Ishikawa (cell line): ENCODE results near the gene PRKAR2B.

Source experiments
- CEBPB ChIP-seq: IDR thresholded peaks from 2 replicates; pipeline ENCODE4 v1.6.1; 2012
- EP300 ChIP-seq: IDR thresholded peaks from 2 replicates; pipeline ENCODE4 v1.6.1; 2012; ENCODE audit warnings: borderline replicate concordance
- NFIC ChIP-seq: IDR thresholded peaks from 2 replicates; pipeline ENCODE4 v1.6.1; 2012
- TAF1 ChIP-seq: IDR thresholded peaks from 2 replicates; pipeline ENCODE4 v1.6.1; 2012; ENCODE audit warnings: low read depth, mild to moderate bottlenecking
- YY1 ChIP-seq: IDR thresholded peaks from 2 replicates; pipeline ENCODE4 v1.6.1; 2012; ENCODE audit warnings: low read depth
- TF ChIP-seq, protein P1 (sequence below): IDR thresholded peaks from 2 replicates; pipeline ENCODE4 v1.6.1; 2012

DNA sequence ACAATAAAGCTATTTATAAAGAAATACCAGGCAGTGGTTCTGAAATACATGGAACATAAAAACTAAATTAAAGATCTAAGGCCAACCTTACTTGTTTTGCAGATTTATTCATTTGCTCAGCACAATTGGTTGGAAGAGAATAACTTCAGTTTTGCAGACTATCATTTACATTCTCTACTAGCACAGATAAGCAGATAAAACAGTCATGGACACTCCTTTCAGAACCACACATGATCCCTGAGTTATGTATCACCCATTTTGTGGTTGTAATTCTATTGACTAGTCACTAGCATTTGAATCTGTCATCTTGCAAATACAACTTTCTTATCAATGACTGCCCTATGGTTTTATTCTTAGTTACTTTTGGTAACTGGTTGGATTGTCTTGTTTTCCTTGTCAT, 45.1 kb downstream of the PRKAR2B start:
- TF ChIP-seq EP300 (no peak), TAF1 (no peak), NFIC (no peak), CEBPB (no peak), YY1 (no peak)
- TF ChIP-seq, protein P1, sequence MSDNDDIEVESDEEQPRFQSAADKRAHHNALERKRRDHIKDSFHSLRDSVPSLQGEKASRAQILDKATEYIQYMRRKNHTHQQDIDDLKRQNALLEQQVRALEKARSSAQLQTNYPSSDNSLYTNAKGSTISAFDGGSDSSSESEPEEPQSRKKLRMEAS: no peak
